Measurements from ENCODE around the gene HMGXB3. TPM values are rescaled to one million over a fixed set of nuclear protein-coding genes. Genes with fewer than 3 reads are reported as not detected.

HMGXB3 gene
- total RNA-seq, 1 experiment from 2014 or later: 26.9 TPM

- Histone ChIP-seq H2BK120ac (ENCODE audit: low read depth, low read length, poor library complexity, severe bottlenecking) (no peak overlapping the region), H4K8ac (replicated peaks; ENCODE audit: insufficient read length, low read depth, low read length) (no peak overlapping the region), H2AK5ac (ENCODE audit: insufficient read length, low read length) (no peak overlapping the region), H4K91ac (ENCODE audit: insufficient read length, low read depth, low read length) (no peak overlapping the region), H3K79me2 (ENCODE audit: insufficient read depth, low read length) (no peaks in the 10 kb centered on the region), H3K23me2 (ENCODE audit: insufficient read length, low read depth, low read length, poor library complexity, severe bottlenecking) (no peaks in the 10 kb centered on the region), H2BK20ac (ENCODE audit: low read depth, low read length, poor library complexity, severe bottlenecking) (no peak overlapping the region), H3K27me3 (ENCODE audit: insufficient read depth, low read length) (no peaks in the 10 kb centered on the region), H3K18ac (ENCODE audit: insufficient read length, low read depth, low read length) (no peak overlapping the region), H2AFZ (ENCODE audit: low read length) (no peak overlapping the region), H2BK12ac (ENCODE audit: insufficient read length, low read depth, low read length) (no peak overlapping the region), H3K27ac (ENCODE audit: insufficient read length, low read depth, low read length) (no peak overlapping the region), H3K23ac (ENCODE audit: insufficient read length, low read depth, low read length) (no peak overlapping the region), H3K56ac (ENCODE audit: insufficient read length, low read depth, low read length) (no peak overlapping the region), H3K9me3 (ENCODE audit: control insufficient read depth, low read depth, low read length) (no peaks in the 10 kb centered on the region), H3T11ph (ENCODE audit: low read length) (no peak overlapping the region), H3K9ac (ENCODE audit: extremely low read depth, insufficient read length, low read length) (no peak overlapping the region), H3K14ac (ENCODE audit: insufficient read depth, low read length) (no peak overlapping the region), H3K79me1 (ENCODE audit: insufficient read depth, low read depth, low read length, poor library complexity, severe bottlenecking) (no peaks in the 10 kb centered on the region), H4K5ac (ENCODE audit: insufficient read length, low read depth, low read length) (no peak overlapping the region), H3K4me1 (ENCODE audit: insufficient read depth, low read length) (no peaks in the 10 kb centered on the region), H2BK5ac (ENCODE audit: insufficient read length, low read length) (no peak overlapping the region), H2BK15ac (ENCODE audit: low read depth, low read length) (no peak overlapping the region), H3K4me2 (ENCODE audit: insufficient read depth, insufficient read length, low read length) (no peak overlapping the region), H4K20me1 (ENCODE audit: control insufficient read depth, insufficient read depth, insufficient read length) (no peaks in the 10 kb centered on the region), H3K4ac (ENCODE audit: low read depth, low read length) (no peak overlapping the region)
- DNase-seq: no peak
- no peak overlapping the region for H3K4me3 Mint-ChIP-seq
- no peaks in the 10 kb centered on the region for H3K9me3 Mint-ChIP-seq
- peaks cover 5% of the 10 kb centered on the region for H3K27me3 Mint-ChIP-seq (ENCODE audit: low read depth)
- H3K27ac Mint-ChIP-seq: no peak overlapping the region
- WGBS (ENCODE audit: extremely low coverage, insufficient read length, low lambda C conversion rate): no CpG with 5 or more reads among the region's 15 CpGs
- no peaks in the 10 kb centered on the region for H3K36me3 Mint-ChIP-seq (ENCODE audit: insufficient read depth in 1 of 3, low read depth in 3 of 3)
- H3K4me1 Mint-ChIP-seq: peaks cover 14 to 25% of the 10 kb centered on the region in 2 experiments
- TF ChIP-seq CTCF (conservative IDR thresholded peaks at IDR 0.05): no peak
These were observed 81.2 kb downstream of the HMGXB3 start for GRCh38 chr5:150081541-150082283.

Data from H9 (cell line).